Measurements from ENCODE around the gene VAV3. TPM values are rescaled to one million over a fixed set of nuclear protein-coding genes. Genes with fewer than 3 reads are reported as not detected.
"Not testable (repeated sequence)": the region's sequence is repeated elsewhere in the genome, so short reads cannot be mapped to it uniquely, and the experiment has no call there.

Gene VAV3
- total RNA-seq, 1 donor from 2014 or later, result 25.8 TPM

GRCh38 chr1:107706182-107706581, 258.8 kb downstream of the VAV3 start:
- no peak for TF ChIP-seq CTCF (IDR thresholded peaks at IDR 0.05; ENCODE audit: partially characterized antibody, unreplicated experiment)
- H3K36me3 Mint-ChIP-seq (ENCODE audit: unreplicated experiment), result peaks cover 4% of the 10 kb centered on the region
- no peaks in the 10 kb centered on the region for H3K27me3 Mint-ChIP-seq (ENCODE audit: unreplicated experiment)
- no peak for DNase-seq
- H3K4me3 Mint-ChIP-seq (ENCODE audit: unreplicated experiment), result no peak overlapping the region
- no peak overlapping the region for H3K27ac Mint-ChIP-seq (ENCODE audit: unreplicated experiment)
- H3K9me3 Mint-ChIP-seq (ENCODE audit: unreplicated experiment), result peaks cover 1% of the 10 kb centered on the region
- peaks cover 4% of the 10 kb centered on the region for H3K4me1 Mint-ChIP-seq (ENCODE audit: low read depth, unreplicated experiment)

GRCh38 chr1:107704911-107705310, 260.1 kb downstream of the VAV3 start:
- H3K27me3 Mint-ChIP-seq (ENCODE audit: unreplicated experiment), result peaks cover 2% of the 10 kb centered on the region
- no peak overlapping the region for H3K27ac Mint-ChIP-seq (ENCODE audit: unreplicated experiment)
- TF ChIP-seq CTCF (IDR thresholded peaks at IDR 0.05; ENCODE audit: partially characterized antibody, unreplicated experiment), result no peak
- peaks cover 4% of the 10 kb centered on the region for H3K36me3 Mint-ChIP-seq (ENCODE audit: unreplicated experiment)
- H3K9me3 Mint-ChIP-seq (ENCODE audit: unreplicated experiment), result no peaks in the 10 kb centered on the region
- no peak overlapping the region for H3K4me3 Mint-ChIP-seq (ENCODE audit: unreplicated experiment)
- no peak for DNase-seq
- peaks cover 9% of the 10 kb centered on the region for H3K4me1 Mint-ChIP-seq (ENCODE audit: low read depth, unreplicated experiment)

DNA sequence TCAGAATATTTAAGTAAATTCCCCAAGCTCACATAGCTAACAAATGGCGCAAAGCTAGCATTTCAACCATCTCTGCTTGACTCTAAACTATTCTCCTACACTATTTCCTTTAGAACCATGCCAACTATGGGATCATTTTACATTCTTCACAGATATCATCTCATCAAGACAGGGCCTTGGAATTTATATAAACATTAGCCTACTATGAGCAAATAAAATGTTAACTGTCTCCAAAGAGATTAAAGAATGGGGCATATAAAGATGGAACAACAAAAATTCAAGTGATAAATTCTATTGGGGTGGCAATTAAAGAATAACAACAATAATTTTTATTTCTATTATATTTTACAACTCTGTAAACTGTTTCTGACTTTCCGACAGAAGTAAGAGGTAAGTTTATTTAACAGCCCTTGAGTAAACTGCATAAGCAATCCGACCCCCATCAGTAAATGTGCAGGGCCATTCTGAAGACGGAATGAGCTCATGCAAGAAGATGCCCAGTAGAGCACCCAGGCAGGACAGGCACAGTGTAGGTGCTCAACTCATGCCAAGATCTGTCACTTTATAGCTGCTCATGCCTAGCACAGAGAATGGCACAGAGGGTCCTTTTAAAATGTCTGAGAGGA, 261.9 kb downstream of the VAV3 start:
- no peak for DNase-seq
- Mint-ChIP-seq H3K27ac (ENCODE audit: unreplicated experiment) (no peak overlapping the region), H3K4me1 (ENCODE audit: low read depth, unreplicated experiment) (peaks cover 9% of the 10 kb centered on the region), H3K36me3 (ENCODE audit: unreplicated experiment) (peaks cover 4% of the 10 kb centered on the region), H3K27me3 (ENCODE audit: unreplicated experiment) (peaks cover 2% of the 10 kb centered on the region), H3K4me3 (ENCODE audit: unreplicated experiment) (no peak overlapping the region), H3K9me3 (ENCODE audit: unreplicated experiment) (no peaks in the 10 kb centered on the region)
- TF ChIP-seq CTCF (IDR thresholded peaks at IDR 0.05; ENCODE audit: partially characterized antibody, unreplicated experiment), result no peak

GRCh38 chr1:107700651-107701050, 264.3 kb downstream of the VAV3 start:
- H3K4me1 Mint-ChIP-seq (ENCODE audit: low read depth, unreplicated experiment); DNase-seq; H3K36me3 Mint-ChIP-seq (ENCODE audit: unreplicated experiment); H3K27me3 Mint-ChIP-seq (ENCODE audit: unreplicated experiment); H3K9me3 Mint-ChIP-seq (ENCODE audit: unreplicated experiment); H3K4me3 Mint-ChIP-seq (ENCODE audit: unreplicated experiment): not testable (repeated sequence)
- peak overlapping the region; percentile 56 for H3K27ac Mint-ChIP-seq (ENCODE audit: unreplicated experiment)

DNA sequence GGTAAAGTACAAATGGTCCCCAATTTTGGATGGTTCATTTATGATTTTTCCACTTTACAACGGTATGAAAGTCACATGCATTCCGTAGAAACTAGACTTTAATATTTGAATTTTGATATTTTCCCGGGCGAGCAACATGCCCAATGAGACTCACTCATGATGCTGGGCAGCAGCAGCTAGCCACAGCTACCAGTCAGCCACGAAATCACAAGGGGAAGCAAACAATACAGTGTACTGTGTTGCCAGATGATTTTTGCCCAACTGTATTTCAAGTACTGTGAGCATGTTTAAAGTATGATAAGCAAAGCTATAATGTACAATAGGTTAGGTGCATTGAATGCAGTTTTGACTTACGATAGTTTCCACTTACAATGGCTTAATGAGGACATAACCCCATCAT, 266.8 kb downstream of the VAV3 start:
- no peak for DNase-seq
- no peak overlapping the region for H3K27ac Mint-ChIP-seq (ENCODE audit: unreplicated experiment)
- H3K36me3 Mint-ChIP-seq (ENCODE audit: unreplicated experiment), result peaks cover 4% of the 10 kb centered on the region
- no peak overlapping the region for H3K4me3 Mint-ChIP-seq (ENCODE audit: unreplicated experiment)
- TF ChIP-seq CTCF (IDR thresholded peaks at IDR 0.05; ENCODE audit: partially characterized antibody, unreplicated experiment), result no peak
- H3K9me3 Mint-ChIP-seq (ENCODE audit: unreplicated experiment), result no peaks in the 10 kb centered on the region
- H3K27me3 Mint-ChIP-seq (ENCODE audit: unreplicated experiment), result peaks cover 2% of the 10 kb centered on the region
- H3K4me1 Mint-ChIP-seq (ENCODE audit: low read depth, unreplicated experiment), result peaks cover 9% of the 10 kb centered on the region
